Mesothelial cell of epicardium (in vitro differentiated cells): ENCODE results near the gene ZDHHC20. TPM values are rescaled to one million over a fixed set of nuclear protein-coding genes. Genes with fewer than 3 reads are reported as not detected.

Experiments used
- DNase-seq, 2 experiments: peaks; one replicate each; pipeline ENCODE4 v3.0.0; 2021; ENCODE audit warnings: low spot score in 2 of 2; ENCODE audit not compliant: unreplicated experiment in 2 of 2
- H3K27ac Mint-ChIP-seq: 2 replicates; pipeline ENCODE4 v1.8.0; 2021; ENCODE audit warnings: mixed read lengths
- H3K27me3 Mint-ChIP-seq: 2 replicates; pipeline ENCODE4 v1.8.0; 2021; ENCODE audit warnings: low read depth, mixed read lengths
- H3K36me3 Mint-ChIP-seq: 2 replicates; pipeline ENCODE4 v1.8.0; 2021; ENCODE audit warnings: mixed read lengths
- H3K4me1 Mint-ChIP-seq: 2 replicates; pipeline ENCODE4 v1.8.0; 2021; ENCODE audit warnings: mixed read lengths
- H3K4me3 Mint-ChIP-seq: 2 replicates; pipeline ENCODE4 v1.8.0; 2021; ENCODE audit warnings: mild to moderate bottlenecking, moderate library complexity, mixed read lengths
- H3K9me3 Mint-ChIP-seq: 2 replicates; pipeline ENCODE4 v1.8.0; 2021; ENCODE audit warnings: mixed read lengths
- total RNA-seq: library from RNA; stranded (reverse); gene quantifications from 3 replicates; pipeline ENCODE4 v1.2.1, GENCODE V29; 2021
- TF ChIP-seq, protein P1 (sequence below): fragments of 200-600 bp; sonication (generic); IDR thresholded peaks from one replicate; pipeline ENCODE4 v1.5.0; 2021; ENCODE audit warnings: antibody characterized with exemption; ENCODE audit not compliant: unreplicated experiment

Gene ZDHHC20
- total RNA-seq, 1 donor from 2014 or later = 66.8 TPM

DNA sequence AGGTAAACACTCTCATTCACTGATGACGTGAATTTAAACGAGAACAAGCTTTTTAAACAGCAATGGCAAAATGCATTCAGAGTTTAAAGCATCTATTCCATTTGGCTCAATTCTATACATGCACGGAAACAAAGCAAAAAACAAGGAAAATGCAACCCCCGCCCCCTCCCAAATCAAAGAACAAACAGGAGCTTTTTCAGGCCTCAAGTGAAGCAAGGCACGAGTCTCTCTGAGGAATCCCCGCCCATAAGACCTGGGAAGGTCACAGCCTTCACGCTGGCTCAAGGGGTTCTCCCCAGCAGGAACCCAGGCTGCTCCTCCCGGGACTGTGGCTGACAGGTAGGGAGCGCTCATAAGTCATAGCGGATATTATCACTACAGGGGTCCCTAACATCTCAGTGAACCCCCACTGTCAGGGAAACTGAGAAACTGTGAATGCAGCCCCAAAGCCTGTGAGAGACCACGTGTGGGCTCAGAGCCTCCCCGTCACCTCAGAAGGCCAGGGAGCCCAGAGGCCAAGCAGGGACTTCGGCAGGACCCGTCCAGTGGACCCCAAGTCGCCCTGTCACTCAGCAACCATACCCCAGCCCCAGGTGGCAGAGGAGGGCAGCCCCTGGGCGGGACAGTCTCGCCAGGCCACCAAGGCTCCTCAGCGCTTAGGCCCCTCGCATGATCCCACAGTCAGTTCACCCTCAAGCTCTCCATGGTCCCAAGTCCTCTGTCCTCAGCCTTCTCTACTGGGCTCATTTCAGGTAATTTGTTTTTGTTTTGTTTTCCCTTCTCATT, 117.3 kb downstream of the ZDHHC20 start:
- no peak overlapping the region for H3K4me3 Mint-ChIP-seq
- no peaks in the 10 kb centered on the region for H3K9me3 Mint-ChIP-seq
- H3K27me3 Mint-ChIP-seq = no peaks in the 10 kb centered on the region
- peaks cover 10% of the 10 kb centered on the region for H3K4me1 Mint-ChIP-seq
- no peak overlapping the region for H3K27ac Mint-ChIP-seq
- no peak for DNase-seq
- no peaks in the 10 kb centered on the region for H3K36me3 Mint-ChIP-seq
- TF ChIP-seq, protein P1, sequence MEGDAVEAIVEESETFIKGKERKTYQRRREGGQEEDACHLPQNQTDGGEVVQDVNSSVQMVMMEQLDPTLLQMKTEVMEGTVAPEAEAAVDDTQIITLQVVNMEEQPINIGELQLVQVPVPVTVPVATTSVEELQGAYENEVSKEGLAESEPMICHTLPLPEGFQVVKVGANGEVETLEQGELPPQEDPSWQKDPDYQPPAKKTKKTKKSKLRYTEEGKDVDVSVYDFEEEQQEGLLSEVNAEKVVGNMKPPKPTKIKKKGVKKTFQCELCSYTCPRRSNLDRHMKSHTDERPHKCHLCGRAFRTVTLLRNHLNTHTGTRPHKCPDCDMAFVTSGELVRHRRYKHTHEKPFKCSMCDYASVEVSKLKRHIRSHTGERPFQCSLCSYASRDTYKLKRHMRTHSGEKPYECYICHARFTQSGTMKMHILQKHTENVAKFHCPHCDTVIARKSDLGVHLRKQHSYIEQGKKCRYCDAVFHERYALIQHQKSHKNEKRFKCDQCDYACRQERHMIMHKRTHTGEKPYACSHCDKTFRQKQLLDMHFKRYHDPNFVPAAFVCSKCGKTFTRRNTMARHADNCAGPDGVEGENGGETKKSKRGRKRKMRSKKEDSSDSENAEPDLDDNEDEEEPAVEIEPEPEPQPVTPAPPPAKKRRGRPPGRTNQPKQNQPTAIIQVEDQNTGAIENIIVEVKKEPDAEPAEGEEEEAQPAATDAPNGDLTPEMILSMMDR = no peak

DNA sequence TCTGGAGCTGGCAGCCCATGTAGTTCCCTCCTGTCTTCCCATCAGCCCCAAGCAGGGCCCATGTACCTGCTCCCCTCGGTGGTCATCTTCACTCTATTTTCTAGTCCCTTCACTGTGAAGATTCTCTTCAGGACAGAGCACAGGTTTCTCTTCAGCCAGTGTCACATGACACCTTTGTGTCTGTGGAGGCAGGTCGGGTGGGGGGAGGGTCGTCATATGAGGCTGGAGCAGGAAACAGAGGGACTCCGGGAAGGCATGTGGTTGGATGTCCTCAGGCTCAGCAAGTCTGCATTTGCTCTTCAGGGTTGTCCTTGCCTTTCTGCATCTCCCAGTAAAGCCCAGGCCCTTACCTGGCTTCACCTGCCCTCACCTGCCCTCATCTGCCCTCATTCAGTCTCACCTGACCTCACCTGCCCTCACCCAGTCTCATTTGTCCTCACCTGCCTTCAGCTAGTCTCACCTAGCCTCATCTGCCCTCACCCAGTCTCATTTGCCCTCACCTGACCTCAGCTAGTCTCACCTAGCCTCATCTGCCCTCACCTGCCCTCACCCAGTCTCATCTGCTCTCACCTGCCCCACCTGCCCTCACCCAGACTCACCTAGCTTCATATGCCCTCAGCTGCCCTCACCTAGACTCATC, 120.3 kb downstream of the ZDHHC20 start:
- no peak overlapping the region for H3K27ac Mint-ChIP-seq
- no peaks in the 10 kb centered on the region for H3K27me3 Mint-ChIP-seq
- peaks cover 10% of the 10 kb centered on the region for H3K4me1 Mint-ChIP-seq
- no peaks in the 10 kb centered on the region for H3K36me3 Mint-ChIP-seq
- no peak for DNase-seq
- peaks cover 11% of the 10 kb centered on the region for H3K9me3 Mint-ChIP-seq
- TF ChIP-seq, protein P1 = no peak
- H3K4me3 Mint-ChIP-seq = no peak overlapping the region

DNA sequence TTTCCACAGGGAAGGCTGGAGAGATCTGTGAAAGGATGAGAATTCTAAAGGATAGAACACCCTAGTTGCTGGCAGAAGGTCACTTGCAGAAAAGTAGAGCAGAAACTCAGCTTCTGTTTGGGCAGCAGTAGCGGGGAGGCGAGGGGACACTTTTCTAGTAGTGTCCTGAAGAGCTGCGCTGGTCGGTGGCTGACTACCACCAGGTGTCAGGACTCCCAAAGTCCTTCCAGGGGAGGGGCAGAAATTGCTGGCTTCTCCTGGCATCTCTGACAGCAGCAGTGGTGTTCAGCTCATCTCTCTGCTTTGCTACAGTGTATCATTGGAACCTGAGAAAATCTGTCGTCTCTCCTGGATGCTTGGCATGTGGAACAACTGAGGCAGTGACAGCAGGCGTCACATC, 120.9 kb downstream of the ZDHHC20 start:
- Mint-ChIP-seq H3K4me3 (no peak overlapping the region), H3K9me3 (peaks cover 11% of the 10 kb centered on the region), H3K36me3 (no peaks in the 10 kb centered on the region), H3K27me3 (no peaks in the 10 kb centered on the region), H3K4me1 (peaks cover 10% of the 10 kb centered on the region), H3K27ac (no peak overlapping the region)
- no peak for DNase-seq
- TF ChIP-seq, protein P1 = no peak

DNA sequence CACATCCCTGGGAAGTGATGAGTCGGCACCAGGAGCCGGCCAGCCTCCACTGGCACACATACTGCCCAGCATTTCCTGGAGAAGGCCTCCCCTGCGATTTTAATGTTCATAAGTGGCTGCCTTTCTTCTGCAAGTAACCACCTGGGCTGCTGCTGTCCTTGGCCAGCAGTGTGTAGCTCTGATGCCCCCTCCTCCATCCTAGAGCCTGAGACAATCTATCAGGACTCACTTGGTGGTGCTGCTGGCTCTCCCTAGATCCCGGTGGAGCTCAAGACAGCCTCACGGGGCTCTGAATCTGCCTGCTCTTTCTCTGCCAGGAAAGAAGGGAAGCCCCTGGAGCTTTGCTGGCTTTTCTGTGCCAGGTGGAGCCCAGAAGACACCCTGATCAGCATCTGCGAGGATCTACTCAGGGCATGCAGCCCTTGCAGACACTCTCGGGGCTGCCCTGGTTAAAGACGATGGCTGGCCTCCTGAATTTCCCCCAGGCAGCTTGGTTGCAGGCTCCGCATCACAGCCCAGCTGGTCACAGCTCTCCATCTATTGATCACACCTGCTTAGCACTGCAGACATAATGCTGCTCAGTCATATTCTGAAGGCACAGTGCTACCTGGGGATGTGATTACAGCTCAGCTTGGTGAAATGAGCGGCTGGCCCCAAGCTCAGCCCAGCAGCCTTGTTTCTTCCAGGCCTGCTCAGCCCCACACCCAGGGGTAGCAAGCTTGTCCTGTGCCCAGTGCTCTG, 122.3 kb downstream of the ZDHHC20 start:
- H3K27me3 Mint-ChIP-seq = no peaks in the 10 kb centered on the region
- peaks cover 11% of the 10 kb centered on the region for H3K9me3 Mint-ChIP-seq
- H3K4me3 Mint-ChIP-seq = no peak overlapping the region
- H3K27ac Mint-ChIP-seq = no peak overlapping the region
- TF ChIP-seq, protein P1 = no peak
- no peak for DNase-seq
- no peaks in the 10 kb centered on the region for H3K36me3 Mint-ChIP-seq
- peaks cover 10% of the 10 kb centered on the region for H3K4me1 Mint-ChIP-seq

DNA sequence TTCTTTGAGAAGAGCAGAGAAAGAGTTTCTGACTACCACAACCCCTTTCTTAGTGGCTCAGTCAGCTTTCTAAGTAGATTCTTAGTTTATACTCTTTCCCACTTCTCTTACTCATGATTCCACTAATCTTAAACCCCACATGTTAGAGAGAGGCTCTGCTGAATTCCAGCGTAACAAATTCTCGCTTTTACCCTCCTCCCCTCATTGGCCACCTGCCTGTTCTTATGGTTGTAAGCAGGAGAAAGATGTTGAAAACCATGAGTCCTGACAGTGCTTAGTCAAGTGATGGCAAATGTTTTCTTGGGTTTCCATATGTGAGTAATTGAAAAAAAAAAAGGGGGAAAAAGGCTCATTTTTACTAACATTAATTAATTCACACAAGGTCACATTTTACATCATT, 125.9 kb downstream of the ZDHHC20 start:
- no peak for DNase-seq
- Mint-ChIP-seq H3K27me3 (peaks cover 7% of the 10 kb centered on the region), H3K9me3 (peaks cover 11% of the 10 kb centered on the region), H3K4me3 (no peak overlapping the region), H3K27ac (no peak overlapping the region), H3K4me1 (peaks cover 2% of the 10 kb centered on the region), H3K36me3 (no peaks in the 10 kb centered on the region)
- TF ChIP-seq, protein P1 = no peak
